Nephron (organoid): ENCODE measurements around the gene PPP4R1.
A peak's percentile ranks its signal among the peaks of the same experiment; 100 is the strongest.

Experiments used
- H3K27ac Mint-ChIP-seq, 3 experiments: 2 replicates each; pipeline ENCODE4 v1.8.0; 2020; ENCODE audit warnings: mixed read lengths in 3 of 3, mild to moderate bottlenecking in 2 of 3, moderate library complexity in 1 of 3
- H3K27me3 Mint-ChIP-seq: 2 replicates; pipeline ENCODE4 v1.8.0; 2021; ENCODE audit warnings: low read depth, mild to moderate bottlenecking, moderate library complexity, mixed read lengths
- H3K36me3 Mint-ChIP-seq: 2 replicates; pipeline ENCODE4 v1.8.0; 2020; ENCODE audit warnings: low read depth, mixed read lengths
- H3K4me1 Mint-ChIP-seq: 2 replicates; pipeline ENCODE4 v1.8.0; 2020; ENCODE audit warnings: mixed read lengths
- H3K4me3 Mint-ChIP-seq, 3 experiments: 2 replicates each; pipeline ENCODE4 v1.8.0; 2020; ENCODE audit warnings: mild to moderate bottlenecking in 3 of 3, mixed read lengths in 3 of 3, moderate library complexity in 2 of 3
- H3K9me3 Mint-ChIP-seq: 2 replicates; pipeline ENCODE4 v1.8.0; 2020; ENCODE audit warnings: mixed read lengths
- TF ChIP-seq, protein P1 (sequence below), 3 experiments: fragments of 200-600 bp; sonication (generic); IDR thresholded peaks; one replicate each; pipeline ENCODE4 v1.5.0; 2021; ENCODE audit warnings: antibody characterized with exemption in 3 of 3; ENCODE audit not compliant: unreplicated experiment in 3 of 3

Gene PPP4R1

DNA sequence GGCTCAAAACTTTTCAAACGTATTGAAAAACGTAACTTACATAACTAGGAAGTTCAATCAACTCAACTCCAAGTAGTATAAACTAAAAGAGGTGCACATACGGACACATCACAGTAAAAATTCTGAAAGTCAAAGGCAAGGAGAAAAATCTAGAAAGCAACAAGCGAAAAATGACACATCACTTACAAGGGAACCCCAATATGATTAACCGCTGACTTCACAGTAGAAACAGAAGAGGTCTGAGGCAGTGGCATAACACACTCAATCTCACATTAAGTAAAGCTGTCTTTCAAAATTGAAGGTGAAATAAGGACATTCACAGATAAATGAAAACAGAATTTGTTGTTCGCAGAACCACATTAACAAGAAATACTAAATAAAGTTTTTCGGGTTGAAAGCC, 32.7 kb downstream of the PPP4R1 start:
- no peaks in the 10 kb centered on the region for H3K4me1 Mint-ChIP-seq
- no peak overlapping the region for H3K4me3 Mint-ChIP-seq
- no peaks in the 10 kb centered on the region for H3K27me3 Mint-ChIP-seq
- peaks cover 75% of the 10 kb centered on the region for H3K36me3 Mint-ChIP-seq
- TF ChIP-seq, protein P1, sequence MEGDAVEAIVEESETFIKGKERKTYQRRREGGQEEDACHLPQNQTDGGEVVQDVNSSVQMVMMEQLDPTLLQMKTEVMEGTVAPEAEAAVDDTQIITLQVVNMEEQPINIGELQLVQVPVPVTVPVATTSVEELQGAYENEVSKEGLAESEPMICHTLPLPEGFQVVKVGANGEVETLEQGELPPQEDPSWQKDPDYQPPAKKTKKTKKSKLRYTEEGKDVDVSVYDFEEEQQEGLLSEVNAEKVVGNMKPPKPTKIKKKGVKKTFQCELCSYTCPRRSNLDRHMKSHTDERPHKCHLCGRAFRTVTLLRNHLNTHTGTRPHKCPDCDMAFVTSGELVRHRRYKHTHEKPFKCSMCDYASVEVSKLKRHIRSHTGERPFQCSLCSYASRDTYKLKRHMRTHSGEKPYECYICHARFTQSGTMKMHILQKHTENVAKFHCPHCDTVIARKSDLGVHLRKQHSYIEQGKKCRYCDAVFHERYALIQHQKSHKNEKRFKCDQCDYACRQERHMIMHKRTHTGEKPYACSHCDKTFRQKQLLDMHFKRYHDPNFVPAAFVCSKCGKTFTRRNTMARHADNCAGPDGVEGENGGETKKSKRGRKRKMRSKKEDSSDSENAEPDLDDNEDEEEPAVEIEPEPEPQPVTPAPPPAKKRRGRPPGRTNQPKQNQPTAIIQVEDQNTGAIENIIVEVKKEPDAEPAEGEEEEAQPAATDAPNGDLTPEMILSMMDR (IDR thresholded peaks at IDR 0.05; ENCODE audit: unreplicated experiment in 3 of 3): no peak
- H3K9me3 Mint-ChIP-seq: peaks cover 20% of the 10 kb centered on the region
- H3K27ac Mint-ChIP-seq: no peak overlapping the region

DNA sequence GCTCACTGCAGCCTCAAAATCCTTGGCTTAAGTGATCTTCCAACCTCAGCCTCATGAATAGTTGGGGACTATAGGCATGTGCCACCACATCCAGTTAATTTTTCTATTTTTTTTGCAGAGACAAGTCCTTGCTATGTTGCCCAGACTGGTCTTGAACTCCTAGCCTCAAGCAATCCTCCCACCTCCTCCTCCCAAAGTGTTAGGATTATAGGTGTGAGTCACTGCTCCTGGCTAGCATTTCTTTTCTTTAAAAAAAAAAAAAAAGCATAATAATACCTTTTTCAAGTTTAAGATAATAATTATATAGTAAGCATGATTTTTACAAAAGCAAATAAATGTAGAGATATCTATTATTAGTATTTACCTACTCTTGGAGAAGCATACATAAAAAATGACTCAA, 36.1 kb downstream of the PPP4R1 start:
- Mint-ChIP-seq H3K27me3 (no peaks in the 10 kb centered on the region), H3K27ac (no peak overlapping the region), H3K4me1 (peaks cover 8% of the 10 kb centered on the region), H3K9me3 (peaks cover 17% of the 10 kb centered on the region), H3K4me3 (no peak overlapping the region), H3K36me3 (peaks cover 61% of the 10 kb centered on the region)
- TF ChIP-seq, protein P1 (IDR thresholded peaks at IDR 0.05; ENCODE audit: unreplicated experiment in 3 of 3): no peak

DNA sequence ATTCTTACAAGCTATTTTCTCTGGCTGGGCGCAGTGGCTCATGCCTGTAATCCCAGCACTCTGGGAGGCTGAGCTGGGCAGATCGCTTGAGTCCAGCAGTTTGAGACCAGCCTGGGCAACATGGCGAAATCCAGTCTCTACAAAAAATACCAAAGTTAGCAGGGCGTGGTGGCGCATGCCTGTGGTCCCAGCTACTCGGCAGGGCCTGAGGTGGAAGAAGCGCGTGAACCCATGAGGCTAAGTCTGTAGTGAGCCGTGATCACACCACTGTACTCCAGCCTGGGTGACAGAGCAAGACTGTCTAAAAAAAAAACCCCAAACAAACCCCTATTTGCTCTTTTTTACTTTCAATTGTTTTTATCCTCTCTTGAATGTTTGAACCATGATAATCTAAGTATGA, 37.0 kb downstream of the PPP4R1 start:
- peaks cover 14% of the 10 kb centered on the region for H3K9me3 Mint-ChIP-seq
- H3K36me3 Mint-ChIP-seq: peaks cover 52% of the 10 kb centered on the region
- TF ChIP-seq, protein P1 (IDR thresholded peaks at IDR 0.05; ENCODE audit: unreplicated experiment in 3 of 3): no peak
- H3K27ac Mint-ChIP-seq: no peak overlapping the region
- H3K4me1 Mint-ChIP-seq: peaks cover 8% of the 10 kb centered on the region
- no peak overlapping the region for H3K4me3 Mint-ChIP-seq
- H3K27me3 Mint-ChIP-seq: no peaks in the 10 kb centered on the region

DNA sequence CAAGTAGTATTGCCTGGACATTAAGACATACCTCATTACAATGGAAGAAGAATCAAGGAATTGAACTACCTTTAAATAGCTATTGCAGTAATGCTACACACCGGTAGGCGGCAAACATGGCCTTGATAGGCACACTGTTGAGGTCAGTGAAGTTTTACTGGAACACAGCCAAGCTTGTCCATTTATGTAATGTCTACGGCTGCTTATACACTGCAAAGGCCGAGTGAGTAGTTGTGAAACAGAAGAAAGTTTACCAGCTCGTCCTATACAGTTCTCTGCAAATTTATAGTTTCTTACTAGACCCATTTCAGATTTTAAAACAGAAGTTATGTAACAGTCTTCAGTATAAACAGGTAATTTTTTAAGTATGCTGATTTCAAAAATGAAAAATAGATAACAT, 38.8 kb downstream of the PPP4R1 start:
- Mint-ChIP-seq H3K27ac (no peak overlapping the region), H3K4me3 (no peak overlapping the region), H3K27me3 (no peaks in the 10 kb centered on the region), H3K9me3 (no peaks in the 10 kb centered on the region), H3K36me3 (peaks cover 48% of the 10 kb centered on the region), H3K4me1 (peaks cover 8% of the 10 kb centered on the region)
- TF ChIP-seq, protein P1 (IDR thresholded peaks at IDR 0.05; ENCODE audit: unreplicated experiment in 3 of 3): peak; percentile 78 to 91 (median 89)

DNA sequence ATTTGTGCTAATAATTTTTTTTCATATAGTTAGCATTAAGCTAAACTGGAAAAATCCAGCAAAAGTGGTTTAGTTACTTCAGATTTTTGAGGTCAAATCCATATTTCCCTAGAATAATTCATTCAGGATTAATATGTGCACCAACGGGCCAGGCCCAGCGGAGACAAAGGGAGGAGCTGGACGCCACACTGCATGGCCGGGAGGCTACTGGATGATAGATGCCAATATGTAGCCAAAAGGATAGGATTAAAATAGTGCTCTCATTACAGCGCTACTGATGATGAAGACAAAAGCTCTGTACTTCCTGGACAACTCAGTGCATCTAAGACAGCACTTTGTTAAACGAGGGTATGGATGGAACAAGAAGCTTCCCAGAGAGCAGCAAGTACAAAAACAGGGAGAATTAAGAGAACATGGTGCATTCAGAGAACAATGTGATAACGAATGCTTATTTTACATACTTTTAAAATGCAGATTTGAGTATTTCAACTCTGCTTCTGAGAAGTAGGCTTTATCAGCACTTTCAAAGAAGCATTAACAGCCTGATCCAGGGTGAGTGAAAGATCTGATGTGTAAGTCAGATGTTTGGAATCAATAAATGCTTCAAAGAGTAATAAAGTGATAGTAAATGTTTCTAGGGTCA, 39.8 kb downstream of the PPP4R1 start:
- Mint-ChIP-seq H3K9me3 (no peaks in the 10 kb centered on the region), H3K27me3 (no peaks in the 10 kb centered on the region), H3K4me1 (peaks cover 8% of the 10 kb centered on the region), H3K27ac (no peak overlapping the region), H3K36me3 (peaks cover 48% of the 10 kb centered on the region), H3K4me3 (no peak overlapping the region)
- TF ChIP-seq, protein P1 (IDR thresholded peaks at IDR 0.05; ENCODE audit: unreplicated experiment in 3 of 3): no peak

DNA sequence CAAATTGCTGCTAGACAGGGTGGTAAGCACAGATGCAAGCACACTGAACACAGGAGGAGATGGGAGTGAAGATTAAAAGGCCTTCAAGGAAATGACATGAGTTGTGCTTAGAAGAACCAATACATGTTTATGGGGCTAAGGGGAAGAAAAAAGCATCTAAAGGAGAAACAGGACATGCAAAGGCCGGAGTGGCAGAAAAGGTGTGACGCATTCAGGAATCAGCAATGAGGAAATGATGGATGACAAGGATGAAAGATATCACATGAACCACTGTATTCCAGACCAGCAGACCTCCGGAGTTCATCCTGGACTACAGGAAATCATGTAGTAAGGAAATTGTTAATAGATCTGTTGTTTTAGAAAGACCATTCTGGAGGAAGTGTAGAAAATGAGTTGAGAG, 42.8 kb downstream of the PPP4R1 start:
- Mint-ChIP-seq H3K4me1 (peaks cover 8% of the 10 kb centered on the region), H3K27me3 (no peaks in the 10 kb centered on the region), H3K4me3 (no peak overlapping the region), H3K9me3 (no peaks in the 10 kb centered on the region), H3K27ac (no peak overlapping the region), H3K36me3 (peaks cover 55% of the 10 kb centered on the region)
- TF ChIP-seq, protein P1 (IDR thresholded peaks at IDR 0.05; ENCODE audit: unreplicated experiment in 3 of 3): no peak
